GM12872 (cell line): ENCODE data around the gene GIPC3.

ENCODE experiments used
- TF ChIP-seq, protein P1 (sequence below): IDR thresholded peaks from 3 replicates; pipeline ENCODE4 v1.5.1; 2011; ENCODE audit warnings: low read depth, mild to moderate bottlenecking, low read length, moderate library complexity; ENCODE audit not compliant: insufficient read depth

Gene GIPC3

GRCh38 chr19:3621689-3622088, 36.4 kb downstream of the GIPC3 start:
- TF ChIP-seq, protein P1, sequence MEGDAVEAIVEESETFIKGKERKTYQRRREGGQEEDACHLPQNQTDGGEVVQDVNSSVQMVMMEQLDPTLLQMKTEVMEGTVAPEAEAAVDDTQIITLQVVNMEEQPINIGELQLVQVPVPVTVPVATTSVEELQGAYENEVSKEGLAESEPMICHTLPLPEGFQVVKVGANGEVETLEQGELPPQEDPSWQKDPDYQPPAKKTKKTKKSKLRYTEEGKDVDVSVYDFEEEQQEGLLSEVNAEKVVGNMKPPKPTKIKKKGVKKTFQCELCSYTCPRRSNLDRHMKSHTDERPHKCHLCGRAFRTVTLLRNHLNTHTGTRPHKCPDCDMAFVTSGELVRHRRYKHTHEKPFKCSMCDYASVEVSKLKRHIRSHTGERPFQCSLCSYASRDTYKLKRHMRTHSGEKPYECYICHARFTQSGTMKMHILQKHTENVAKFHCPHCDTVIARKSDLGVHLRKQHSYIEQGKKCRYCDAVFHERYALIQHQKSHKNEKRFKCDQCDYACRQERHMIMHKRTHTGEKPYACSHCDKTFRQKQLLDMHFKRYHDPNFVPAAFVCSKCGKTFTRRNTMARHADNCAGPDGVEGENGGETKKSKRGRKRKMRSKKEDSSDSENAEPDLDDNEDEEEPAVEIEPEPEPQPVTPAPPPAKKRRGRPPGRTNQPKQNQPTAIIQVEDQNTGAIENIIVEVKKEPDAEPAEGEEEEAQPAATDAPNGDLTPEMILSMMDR, result no peak

DNA sequence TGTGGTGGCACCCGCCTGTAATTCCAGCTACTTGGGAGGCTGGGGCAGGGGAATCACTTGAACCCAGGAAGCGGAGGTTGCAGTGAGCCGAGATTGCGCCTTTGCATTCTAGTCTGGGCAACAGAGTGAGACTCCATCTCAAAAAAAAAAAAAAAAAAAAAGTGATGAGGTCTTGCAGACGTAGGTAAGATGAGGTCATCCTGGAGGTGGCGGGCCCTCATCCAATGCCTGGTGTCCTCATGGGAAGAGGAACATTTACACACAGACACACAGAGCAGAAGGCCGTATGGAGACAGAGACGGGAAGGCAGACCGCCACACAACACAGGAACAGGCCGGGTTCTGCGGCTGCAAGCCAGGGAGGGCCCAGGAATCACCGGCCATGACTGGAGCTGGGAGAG, 36.9 kb downstream of the GIPC3 start:
- TF ChIP-seq, protein P1, result no peak

- TF ChIP-seq, protein P1, result no peak
Measured at GRCh38 chr19:3623716-3624115, 38.4 kb downstream of the GIPC3 start.

DNA sequence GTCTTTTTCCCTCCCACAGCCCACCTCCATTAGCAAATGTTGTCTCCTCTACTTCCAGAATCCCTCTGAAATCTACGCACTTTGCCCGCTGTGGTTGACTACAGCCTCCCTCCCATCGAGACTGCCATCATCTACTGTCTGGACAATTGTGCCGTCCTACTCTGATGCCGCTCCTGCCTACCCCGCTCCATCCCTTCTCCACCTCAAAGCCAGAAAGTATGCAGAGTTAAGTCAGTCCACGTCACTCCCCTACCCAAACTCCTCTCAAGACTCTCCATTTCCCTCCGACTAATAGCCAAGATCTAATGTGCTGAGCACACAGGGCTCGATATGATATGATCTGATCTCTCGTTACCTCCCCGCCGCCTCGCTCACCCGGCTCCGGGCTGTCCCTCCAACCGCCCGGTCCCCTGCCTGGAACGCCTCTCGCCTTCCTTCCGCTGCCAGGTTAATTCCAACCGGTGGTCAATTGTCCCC, 40.8 kb downstream of the GIPC3 start:
- TF ChIP-seq, protein P1, result no peak

GRCh38 chr19:3626473-3627350, 41.4 kb downstream of the GIPC3 start, which contains the start of gene CACTIN:
TSS of gene CACTIN (minus strand) at chr19:3626790. CDS start at chr19:3626762, 28 bp downstream.
- TF ChIP-seq, protein P1, result no peak

GRCh38 chr19:3627351-3627723, 42.1 kb downstream of the GIPC3 start:
- TF ChIP-seq, protein P1, result no peak

GRCh38 chr19:3631053-3631861, 46.0 kb downstream of the GIPC3 start:
- TF ChIP-seq, protein P1, result no peak
